HUES6 (cell line): ENCODE measurements around the gene TRIM24.

Experiments
- H3K27ac ChIP-seq: 2 replicates; pipeline ENCODE4 v1.7.0; 2013; ENCODE audit warnings: low read depth, mild to moderate bottlenecking, low read length, inconsistent platforms
- H3K27me3 ChIP-seq: 2 replicates; pipeline ENCODE4 v1.6.1; 2013; ENCODE audit warnings: low read length; ENCODE audit not compliant: control insufficient read depth, insufficient read depth
- H3K36me3 ChIP-seq: 2 replicates; pipeline ENCODE4 v1.6.1; 2013; ENCODE audit warnings: low read length; ENCODE audit not compliant: control insufficient read depth, insufficient read depth
- H3K4me1 ChIP-seq: 2 replicates; pipeline ENCODE4 v1.6.1; 2013; ENCODE audit warnings: low read length; ENCODE audit not compliant: control insufficient read depth, insufficient read depth
- H3K4me3 ChIP-seq: 2 replicates; pipeline ENCODE4 v1.5.1; 2013; ENCODE audit warnings: low read depth, low read length
- H3K9ac ChIP-seq: one replicate; pipeline ENCODE4 v1.6.1; 2013; ENCODE audit warnings: mild to moderate bottlenecking, low read length
- H3K9me3 ChIP-seq: 2 replicates; pipeline ENCODE4 v1.6.1; 2013; ENCODE audit warnings: low read depth, low read length; ENCODE audit not compliant: control insufficient read depth, insufficient read depth

Gene TRIM24

DNA sequence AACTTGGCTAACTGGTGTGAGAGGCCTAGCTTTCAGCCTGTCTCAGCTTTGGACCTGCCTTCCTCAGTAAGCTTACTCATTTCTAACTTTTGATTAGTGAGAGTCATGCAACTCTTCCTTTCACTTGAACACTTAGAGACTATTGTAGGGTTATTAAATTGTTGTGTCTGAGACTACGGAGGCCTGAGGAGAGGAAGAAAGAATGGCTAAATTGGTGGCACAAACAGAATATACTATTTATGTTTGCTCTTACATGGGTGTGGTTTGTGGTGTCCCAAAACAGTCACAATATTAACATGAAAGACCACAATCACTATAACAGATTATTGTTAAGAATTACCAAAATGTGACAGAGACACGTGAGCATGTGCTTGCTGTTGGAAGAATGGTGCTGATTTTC is 82.1 kb downstream of the TRIM24 start:
- Histone ChIP-seq H3K4me3 (no peak overlapping the region), H3K4me1 (no peaks in the 10 kb centered on the region), H3K9me3 (no peaks in the 10 kb centered on the region), H3K27me3 (no peaks in the 10 kb centered on the region), H3K27ac (no peak overlapping the region), H3K9ac (no peak overlapping the region), H3K36me3 (peaks cover 99% of the 10 kb centered on the region)

GRCh38 chr7:138543739-138544138 is 83.7 kb downstream of the TRIM24 start:
- H3K36me3 ChIP-seq: peaks cover 98% of the 10 kb centered on the region

DNA sequence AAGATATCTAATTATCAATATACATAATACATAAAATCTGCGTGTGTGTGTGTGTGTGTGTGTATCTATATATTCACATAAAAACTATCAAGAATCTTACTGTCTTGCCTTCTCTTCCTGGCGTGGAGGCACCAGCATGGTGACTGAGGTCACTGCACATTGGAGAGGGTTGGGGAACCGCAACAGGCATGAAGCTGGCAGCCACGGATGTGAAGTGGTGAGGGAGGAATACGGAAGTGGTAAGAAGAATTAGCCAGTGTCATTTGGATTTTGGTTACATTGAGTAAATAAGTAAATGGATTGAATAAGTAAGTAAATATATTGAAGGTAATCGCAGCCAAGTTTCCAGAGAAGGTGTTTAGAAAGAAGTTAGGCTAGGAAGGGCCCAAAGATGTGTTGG is 85.1 kb downstream of the TRIM24 start:
- Histone ChIP-seq H3K9ac (no peak overlapping the region), H3K4me1 (no peaks in the 10 kb centered on the region), H3K36me3 (peaks cover 98% of the 10 kb centered on the region), H3K27me3 (no peaks in the 10 kb centered on the region), H3K27ac (no peak overlapping the region), H3K4me3 (no peak overlapping the region), H3K9me3 (no peaks in the 10 kb centered on the region)

More at GRCh38 chr7:138543739-138544138, 83.7 kb downstream of the TRIM24 start:
- Histone ChIP-seq H3K9me3 (no peaks in the 10 kb centered on the region), H3K9ac (no peak overlapping the region), H3K4me3 (no peak overlapping the region), H3K27me3 (no peaks in the 10 kb centered on the region), H3K4me1 (no peaks in the 10 kb centered on the region), H3K27ac (no peak overlapping the region)

- no peaks in the 10 kb centered on the region for H3K27me3 ChIP-seq
- H3K9ac ChIP-seq: no peak overlapping the region
- H3K4me3 ChIP-seq: no peak overlapping the region
- H3K4me1 ChIP-seq: no peaks in the 10 kb centered on the region
- H3K9me3 ChIP-seq: no peaks in the 10 kb centered on the region
- no peak overlapping the region for H3K27ac ChIP-seq
- peaks cover 98% of the 10 kb centered on the region for H3K36me3 ChIP-seq
Measured at GRCh38 chr7:138546064-138546619, 86.1 kb downstream of the TRIM24 start.

- Histone ChIP-seq H3K27ac (no peak overlapping the region), H3K27me3 (no peaks in the 10 kb centered on the region), H3K4me3 (no peak overlapping the region), H3K36me3 (peaks cover 98% of the 10 kb centered on the region), H3K9ac (no peak overlapping the region), H3K9me3 (no peaks in the 10 kb centered on the region), H3K4me1 (no peaks in the 10 kb centered on the region)
Measured at GRCh38 chr7:138546829-138547228, 86.8 kb downstream of the TRIM24 start.

GRCh38 chr7:138549082-138549481 is 89.0 kb downstream of the TRIM24 start:
- H3K36me3 ChIP-seq: peaks cover 99% of the 10 kb centered on the region
- no peak overlapping the region for H3K4me3 ChIP-seq
- peaks cover 12% of the 10 kb centered on the region; the same call in 1 of the 2 replicates for H3K9me3 ChIP-seq

GRCh38 chr7:138550337-138550736 is 90.3 kb downstream of the TRIM24 start:
- Histone ChIP-seq H3K36me3 (peaks cover 99% of the 10 kb centered on the region), H3K27ac (no peak overlapping the region), H3K4me3 (no peak overlapping the region), H3K9me3 (peaks cover 20% of the 10 kb centered on the region; the same call in 1 of the 2 replicates), H3K4me1 (no peaks in the 10 kb centered on the region), H3K27me3 (no peaks in the 10 kb centered on the region), H3K9ac (no peak overlapping the region)

More at GRCh38 chr7:138549082-138549481, 89.0 kb downstream of the TRIM24 start:
- H3K4me1 ChIP-seq: no peaks in the 10 kb centered on the region
- H3K27ac ChIP-seq: no peak overlapping the region
- H3K27me3 ChIP-seq: no peaks in the 10 kb centered on the region
- no peak overlapping the region for H3K9ac ChIP-seq

- Histone ChIP-seq H3K9ac (no peak overlapping the region), H3K27ac (no peak overlapping the region), H3K4me3 (no peak overlapping the region), H3K9me3 (peaks cover 25% of the 10 kb centered on the region), H3K27me3 (no peaks in the 10 kb centered on the region), H3K4me1 (no peaks in the 10 kb centered on the region), H3K36me3 (peaks cover 98% of the 10 kb centered on the region)
Measured at GRCh38 chr7:138551102-138551501, 91.0 kb downstream of the TRIM24 start.

DNA sequence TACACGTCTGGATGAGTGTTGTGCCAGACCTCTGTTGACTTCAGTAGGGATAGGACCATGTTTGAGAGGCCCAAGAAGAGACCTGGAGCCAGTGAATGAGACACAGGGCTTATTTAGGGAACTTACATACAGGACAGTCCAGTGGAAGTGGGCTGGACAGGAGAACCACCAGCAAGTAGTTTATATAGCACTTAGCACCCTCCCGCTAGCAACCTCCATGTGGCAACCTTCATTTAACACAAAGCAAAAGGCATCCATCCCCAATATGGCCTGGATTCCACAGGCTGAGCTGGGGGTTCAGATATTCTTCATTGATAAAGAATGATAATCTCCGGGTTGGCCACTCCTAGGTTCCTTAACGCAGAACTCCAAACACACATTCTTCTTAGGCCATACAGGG is 93.7 kb downstream of the TRIM24 start:
- Histone ChIP-seq H3K9me3 (peaks cover 48% of the 10 kb centered on the region), H3K36me3 (peaks cover 99% of the 10 kb centered on the region), H3K4me1 (no peaks in the 10 kb centered on the region)

GRCh38 chr7:138554674-138555073 is 94.6 kb downstream of the TRIM24 start:
- Histone ChIP-seq H3K27ac (no peak overlapping the region), H3K9ac (no peak overlapping the region), H3K27me3 (no peaks in the 10 kb centered on the region), H3K36me3 (peaks cover 99% of the 10 kb centered on the region), H3K9me3 (peaks cover 48% of the 10 kb centered on the region), H3K4me1 (no peaks in the 10 kb centered on the region), H3K4me3 (no peak overlapping the region)

More for the DNA sequence above, 93.7 kb downstream of the TRIM24 start:
- Histone ChIP-seq H3K4me3 (no peak overlapping the region), H3K9ac (no peak overlapping the region), H3K27ac (no peak overlapping the region), H3K27me3 (no peaks in the 10 kb centered on the region)

DNA sequence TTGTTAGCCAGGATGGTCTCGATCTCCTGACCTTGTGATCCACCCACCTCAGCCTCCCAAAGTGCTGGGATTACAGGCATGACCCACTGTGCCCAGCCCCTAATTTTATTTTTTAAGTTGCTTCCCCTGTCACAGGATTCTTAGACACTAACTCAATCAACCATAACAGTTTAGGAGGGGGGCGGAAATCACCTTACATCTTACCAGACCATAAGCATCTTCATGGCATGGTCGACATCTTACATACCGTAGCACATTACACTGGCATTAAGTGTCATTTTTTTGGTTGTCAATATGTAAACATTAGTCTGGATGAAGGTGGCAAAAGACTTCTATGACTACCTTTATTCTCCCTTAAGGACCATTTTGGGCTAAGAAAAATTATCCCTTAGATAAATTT is 95.6 kb downstream of the TRIM24 start:
- H3K27ac ChIP-seq: no peak overlapping the region
- H3K4me3 ChIP-seq: no peak overlapping the region
- H3K4me1 ChIP-seq: no peaks in the 10 kb centered on the region
- peaks cover 99% of the 10 kb centered on the region for H3K36me3 ChIP-seq
- no peak overlapping the region for H3K9ac ChIP-seq
- H3K27me3 ChIP-seq: no peaks in the 10 kb centered on the region
- H3K9me3 ChIP-seq: peaks cover 48% of the 10 kb centered on the region
